PC-3 (cell line): ENCODE measurements around the gene ABITRAM.

Experiments
- CTCF ChIP-seq: fragments of 300-600 bp; sonication (generic); conservative IDR thresholded peaks from 2 replicates; pipeline ENCODE4 v1.5.1; 2017; ENCODE audit warnings: antibody characterized with exemption, low read depth, mild to moderate bottlenecking, low read length
- EZH2 ChIP-seq: fragments of 300-600 bp; sonication (generic); IDR thresholded peaks from one replicate; pipeline ENCODE4 v1.6.1; 2017; ENCODE audit warnings: antibody characterized with exemption, mild to moderate bottlenecking, low read length; ENCODE audit not compliant: unreplicated experiment
- EZH2phosphoT487 ChIP-seq: fragments of 300-600 bp; sonication (generic); IDR thresholded peaks from 2 replicates; pipeline ENCODE4 v1.6.1; 2018; ENCODE audit warnings: mild to moderate bottlenecking, antibody characterized with exemption, low read length, borderline replicate concordance

GRCh38 chr9:108889649-108890067 is 44.5 kb upstream of the ABITRAM start:
- TF ChIP-seq CTCF = 0 out of 2 replicates have a peak, but pooled peaks have one; percentile 15
- no peak for TF ChIP-seq EZH2
- no peak for TF ChIP-seq EZH2phosphoT487
